ENCODE data around the gene SPRING1.

Gene SPRING1

DNA sequence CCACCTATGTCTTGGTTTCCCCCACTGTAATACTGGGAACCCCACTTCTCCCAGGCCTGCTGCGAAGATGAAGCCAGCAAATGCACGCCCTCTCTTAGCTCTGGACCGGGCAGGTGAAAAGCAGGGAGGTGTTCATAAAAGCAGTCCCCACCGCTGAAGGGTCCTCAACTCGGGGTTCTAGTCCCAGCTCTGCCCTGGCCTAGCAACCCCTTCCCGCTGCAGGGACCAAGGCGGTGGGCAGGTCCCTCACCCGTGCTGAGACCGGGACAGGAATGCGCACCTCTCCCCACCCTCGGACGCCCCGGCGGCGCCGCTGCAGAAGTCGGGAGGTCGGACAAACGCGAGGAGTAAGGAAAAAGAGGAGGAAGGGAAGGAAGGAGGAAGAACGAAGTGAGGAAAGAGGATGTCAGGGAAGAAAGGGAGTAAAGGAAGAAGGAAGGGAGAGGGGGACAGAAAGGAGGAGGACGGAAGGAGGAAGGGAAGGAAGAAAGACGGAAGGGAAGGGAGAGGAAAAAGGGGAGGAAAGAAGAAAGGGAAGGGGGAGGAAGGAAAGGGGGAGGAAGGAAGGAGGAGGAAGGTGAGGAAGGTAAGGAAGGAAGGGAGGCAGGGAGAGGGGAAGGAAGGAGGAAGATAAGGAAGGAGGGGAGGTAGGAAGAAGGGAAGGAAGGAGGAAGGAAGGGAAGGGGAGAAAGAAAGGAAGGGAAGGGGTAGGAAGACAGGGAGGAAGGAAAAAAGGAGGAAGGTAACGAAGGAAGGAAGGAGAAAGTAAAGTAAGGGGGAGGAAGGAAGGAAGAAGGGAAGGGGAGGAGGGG is 701 bp downstream of the SPRING1 start:
- no peak for DNase-seq

DNA sequence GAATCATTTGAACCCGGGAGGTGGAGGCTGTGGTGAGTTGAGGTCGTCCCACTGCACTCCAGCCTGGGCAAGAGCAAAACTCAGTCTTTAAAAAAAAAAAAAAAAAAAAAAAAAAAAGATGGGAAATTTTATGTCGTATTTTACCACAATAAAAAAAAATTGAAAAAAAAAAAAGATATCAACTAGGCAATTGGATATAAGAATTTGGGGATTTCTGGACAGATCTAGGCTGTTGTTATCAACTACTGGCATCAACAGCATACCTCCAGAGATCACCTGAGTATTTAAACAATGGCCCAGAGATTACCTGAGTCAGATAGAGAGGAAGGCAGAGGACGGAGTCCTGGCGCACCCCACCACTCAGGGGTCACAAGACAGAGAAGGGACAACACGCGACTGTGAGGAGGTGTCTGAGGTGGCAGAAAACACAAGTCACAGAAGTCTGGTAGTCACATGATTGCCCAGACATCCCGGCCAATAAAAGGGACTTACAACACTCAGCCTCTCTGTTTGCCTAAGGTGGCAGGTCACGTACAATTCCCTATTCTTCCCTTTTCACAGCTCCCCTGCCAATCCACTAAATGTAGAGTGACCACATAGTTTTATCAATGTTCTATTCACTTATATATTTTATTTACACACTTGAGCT is 1.8 kb downstream of the SPRING1 start:
- no peak for DNase-seq

DNA sequence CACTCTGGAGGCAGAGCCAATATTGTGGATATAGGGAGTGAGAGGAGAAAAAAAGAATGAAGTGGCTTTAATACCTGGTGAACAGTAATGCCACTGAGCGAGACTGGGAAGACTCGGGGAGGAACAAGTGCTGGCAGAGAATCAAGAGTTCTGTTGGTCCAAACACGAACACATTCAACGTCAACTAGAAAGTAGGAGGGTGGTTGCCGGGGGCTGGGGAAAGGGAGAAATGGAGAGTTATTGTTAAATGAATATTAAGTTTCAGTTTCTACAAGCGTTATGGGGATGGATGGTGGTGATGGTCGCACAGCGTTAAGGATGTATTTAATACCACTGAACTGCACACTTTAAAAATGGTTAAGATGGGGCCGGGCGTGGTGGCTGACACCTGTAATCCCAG is 2.8 kb downstream of the SPRING1 start:
- DNase-seq: no peak

DNA sequence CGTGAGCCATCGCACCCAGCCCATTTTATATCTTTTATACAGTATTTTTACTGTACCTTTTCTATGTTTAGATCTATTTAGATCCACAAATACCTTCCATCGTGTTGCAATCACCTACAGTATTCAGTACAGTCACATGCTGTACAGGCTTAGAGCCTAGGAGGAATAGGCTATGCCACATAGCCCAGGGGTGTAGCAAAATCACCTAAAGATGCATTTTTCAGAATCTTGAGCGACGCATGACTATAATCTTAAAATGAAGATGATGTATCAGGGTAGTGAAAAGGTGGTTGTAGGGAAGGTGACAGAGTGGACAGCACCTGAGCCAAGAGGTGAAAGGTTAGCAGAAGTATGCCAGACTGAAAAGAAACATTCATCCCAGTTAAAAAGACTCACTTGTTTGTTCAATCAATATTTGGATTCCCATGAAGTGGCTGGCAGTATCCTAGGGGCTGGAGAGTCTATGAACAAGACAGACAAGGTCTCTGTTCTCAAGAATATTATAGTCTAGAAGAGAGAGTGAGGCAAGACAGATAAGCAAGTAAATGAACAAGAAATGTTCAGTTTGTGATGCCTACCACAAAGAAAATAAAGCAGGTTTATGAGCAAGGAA is 3.6 kb downstream of the SPRING1 start:
- no peak for DNase-seq

DNA sequence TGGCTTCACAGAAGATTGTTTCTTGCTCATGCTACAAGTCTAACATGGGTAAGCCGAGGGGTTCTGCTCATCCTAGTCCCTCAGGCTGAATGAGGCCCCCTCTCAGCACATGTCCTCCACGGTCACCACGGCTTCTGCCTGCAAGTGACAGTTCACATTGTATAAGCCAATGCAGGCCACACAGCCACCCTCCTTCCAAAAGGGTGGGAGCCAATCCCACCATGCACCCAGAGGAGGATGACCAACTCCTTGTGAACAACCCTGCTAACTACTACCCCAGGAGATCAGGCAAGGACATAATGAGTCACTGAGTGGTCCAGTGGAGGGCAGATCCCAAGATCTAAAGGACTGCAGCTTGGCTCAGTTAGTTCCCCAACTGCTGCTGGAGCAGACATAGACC is 6.1 kb downstream of the SPRING1 start:
- no peak for DNase-seq

DNA sequence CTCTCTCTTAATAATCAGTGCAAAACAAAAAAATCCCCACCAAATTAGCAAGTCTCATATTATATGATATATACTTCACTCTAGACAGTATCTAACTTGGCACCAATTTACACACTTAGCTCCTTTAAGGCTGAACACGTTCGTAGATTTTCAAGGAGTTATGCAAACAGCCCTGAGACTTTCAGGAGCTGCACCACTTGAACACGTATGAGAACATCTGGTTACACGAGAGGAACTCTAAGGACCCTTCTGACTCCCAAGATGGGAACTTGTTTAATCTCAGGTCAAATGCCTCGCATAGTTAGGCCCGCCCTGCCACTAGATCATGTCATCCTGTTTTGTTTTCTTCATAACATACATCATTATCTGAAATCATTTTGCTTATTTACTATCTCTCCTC is 10.0 kb downstream of the SPRING1 start:
- DNase-seq: no peak

DNA sequence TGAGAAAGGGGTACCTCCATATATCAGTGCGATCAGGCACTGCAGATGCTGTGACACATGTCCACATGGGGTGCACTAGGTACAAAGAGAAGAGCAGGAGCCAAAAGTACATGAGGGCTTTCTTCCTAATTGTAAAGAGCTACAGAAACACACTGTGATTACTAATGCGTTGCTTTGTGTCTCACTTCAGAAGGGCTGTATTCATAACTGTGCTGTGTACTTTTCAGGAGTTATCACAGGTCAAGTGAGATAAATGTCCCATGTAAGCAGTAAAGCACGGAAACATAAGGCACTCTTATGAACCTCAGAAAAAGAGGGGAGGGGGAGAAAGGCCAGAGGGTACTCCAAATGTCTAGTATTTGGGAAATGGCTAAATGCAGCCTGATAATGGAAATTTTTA is 10.6 kb downstream of the SPRING1 start:
- no peak for DNase-seq

DNA sequence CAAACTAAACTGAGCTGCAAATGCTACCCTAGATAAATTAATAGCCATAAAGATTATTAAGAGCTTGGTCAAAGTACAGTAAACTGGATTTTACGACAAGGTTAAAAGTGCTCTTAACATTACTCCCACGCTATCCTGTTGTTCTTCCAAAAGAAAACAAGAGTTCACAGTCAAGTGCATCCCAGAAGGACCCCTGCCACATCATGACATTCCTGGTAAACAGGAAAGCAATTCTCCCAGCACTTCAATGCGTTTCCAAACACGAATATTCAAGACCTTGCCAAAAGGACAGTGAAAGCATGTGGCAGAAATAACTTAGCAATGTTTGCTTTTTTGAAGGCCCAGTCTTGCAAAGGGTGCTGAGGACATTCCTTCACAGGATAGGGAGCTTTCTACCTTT is 11.2 kb downstream of the SPRING1 start:
- DNase-seq: no peak

DNA sequence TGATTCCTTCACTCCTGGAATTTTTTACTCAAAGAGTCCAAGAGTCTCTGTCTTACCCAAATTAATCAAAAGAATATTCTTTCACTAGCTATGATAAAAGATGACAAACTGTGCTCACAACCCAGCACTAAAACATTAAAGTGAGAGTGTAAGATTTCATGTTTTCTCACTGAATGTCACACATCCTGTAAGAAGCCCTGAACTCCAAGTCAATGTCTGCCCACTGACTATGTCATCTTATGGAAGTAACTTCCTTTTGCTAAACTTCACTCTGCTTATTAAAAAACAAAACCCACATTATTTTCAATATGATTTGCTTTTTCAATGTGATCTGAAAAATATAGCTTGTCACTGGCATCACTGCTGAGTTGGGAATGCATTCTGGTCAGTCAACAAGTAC is 15.6 kb downstream of the SPRING1 start:
- DNase-seq: no peak

DNA sequence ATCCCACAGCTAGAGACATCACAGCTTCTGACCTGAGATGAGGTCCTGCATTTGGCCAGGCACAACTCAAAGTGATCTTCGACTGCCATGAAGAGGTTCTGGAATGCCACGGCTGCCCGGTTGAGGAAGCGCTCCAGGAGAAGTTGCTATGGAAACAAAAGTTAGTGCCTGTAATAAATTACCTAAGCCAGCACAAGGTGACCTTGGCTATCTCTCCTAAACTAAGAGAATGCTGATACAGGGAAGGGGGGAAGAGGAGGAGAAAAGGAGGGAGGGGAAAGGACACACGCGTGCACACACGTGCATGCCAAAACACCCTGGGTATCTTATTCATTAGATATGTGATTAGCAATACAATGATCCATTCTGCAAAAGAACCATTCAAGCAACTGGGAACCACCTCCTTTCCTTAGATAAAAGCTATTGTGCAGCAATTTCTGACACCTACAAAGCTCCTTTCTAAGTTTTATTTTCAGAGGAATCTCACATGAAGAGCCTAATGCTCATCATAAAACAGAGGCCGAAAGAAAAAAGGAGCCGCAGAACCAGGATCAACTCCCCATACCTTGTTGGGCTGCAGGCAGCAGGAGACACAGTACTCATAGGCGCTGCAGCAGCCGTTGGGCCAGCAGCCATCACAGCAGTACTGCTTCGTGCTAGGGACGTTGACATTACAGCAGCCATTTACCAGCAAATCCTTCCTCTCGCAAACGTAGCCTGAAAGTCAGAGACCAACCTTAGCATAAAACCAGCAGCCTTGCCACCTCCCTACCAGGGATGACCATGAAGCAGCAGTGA is 17.9 kb downstream of the SPRING1 start:
- no peak for DNase-seq

DNA sequence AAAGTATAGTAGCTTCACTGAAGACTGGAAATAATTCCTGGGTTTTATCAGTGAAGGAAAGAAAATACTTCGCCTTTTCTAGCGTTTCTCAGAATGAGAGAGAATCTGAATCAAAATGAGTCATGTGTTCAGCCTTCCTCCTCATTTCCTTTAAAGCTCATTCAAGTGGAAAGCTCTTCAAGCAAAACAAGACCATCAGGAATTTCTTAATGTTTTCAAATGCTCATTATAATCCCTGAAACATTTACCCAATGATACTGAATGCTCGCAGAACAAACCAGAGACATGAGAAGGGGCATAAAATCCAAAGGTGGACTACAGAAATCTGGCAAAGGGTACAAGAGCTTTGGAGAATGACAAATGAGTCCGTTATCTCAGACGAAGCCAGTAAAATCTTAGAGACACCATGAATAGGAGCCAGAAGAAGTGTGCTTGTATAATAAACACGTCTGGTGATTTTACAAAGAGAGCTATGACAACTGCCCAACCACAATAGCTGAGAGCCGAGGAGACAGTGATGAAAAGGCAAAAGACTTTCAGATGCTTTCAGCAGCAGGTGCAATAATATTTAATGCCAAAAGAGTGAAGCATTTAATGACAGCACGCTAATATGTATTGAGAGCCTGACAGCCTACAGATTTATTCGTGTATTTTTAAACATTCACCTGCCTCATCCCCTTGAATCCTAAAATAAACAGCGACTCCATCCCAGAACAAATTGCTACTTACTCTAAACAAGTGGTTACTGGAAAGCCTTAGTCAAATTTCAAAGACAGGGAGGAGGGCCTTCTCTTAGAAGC is 19.0 kb downstream of the SPRING1 start:
- DNase-seq: no peak

DNA sequence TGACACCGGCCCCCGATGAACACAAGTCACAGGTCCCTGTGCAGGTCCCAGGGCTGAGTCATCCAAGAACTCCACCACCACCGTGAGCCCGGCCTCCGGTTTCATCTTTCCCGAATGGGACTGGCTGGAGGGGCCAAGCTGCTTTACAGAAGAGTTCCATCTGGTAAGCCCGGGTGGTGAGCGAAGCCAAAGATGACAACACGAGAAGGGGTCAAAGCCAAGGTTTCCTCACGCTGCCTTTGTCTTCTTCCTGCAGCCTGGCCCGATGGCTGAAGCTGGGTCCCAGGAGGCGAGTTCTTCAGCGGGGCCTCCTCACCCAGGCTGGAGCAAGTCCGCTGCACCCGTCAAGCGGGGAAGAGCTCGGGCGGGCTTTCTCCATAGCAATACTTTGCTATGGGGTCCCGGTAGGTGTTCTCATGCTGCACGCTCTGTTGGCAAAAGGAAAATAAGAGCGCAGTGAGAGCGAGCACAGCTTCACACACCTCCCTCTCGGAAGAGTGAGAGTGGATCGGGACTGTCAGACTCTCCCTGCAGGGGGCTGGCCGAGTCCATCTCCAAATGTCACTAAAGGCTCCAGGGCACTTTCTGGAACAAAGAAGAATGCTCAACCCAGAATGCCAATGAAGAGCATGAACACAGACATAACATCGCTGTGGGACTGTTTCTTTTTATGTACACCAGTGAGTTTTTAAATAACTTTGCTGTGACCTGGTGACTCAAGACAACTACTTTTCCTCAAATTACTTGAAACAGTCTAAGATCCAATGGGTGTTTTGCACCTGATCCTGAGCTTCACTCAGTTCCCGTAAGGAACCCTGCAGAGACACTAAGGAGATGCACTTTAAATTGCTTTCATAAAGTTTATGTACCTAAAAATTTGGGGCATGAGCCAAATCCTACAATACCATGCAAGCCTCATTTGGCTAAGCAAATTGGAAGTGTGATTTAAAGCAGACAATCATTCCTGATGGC is 20.1 kb downstream of the SPRING1 start:
- DNase-seq: no peak

DNA sequence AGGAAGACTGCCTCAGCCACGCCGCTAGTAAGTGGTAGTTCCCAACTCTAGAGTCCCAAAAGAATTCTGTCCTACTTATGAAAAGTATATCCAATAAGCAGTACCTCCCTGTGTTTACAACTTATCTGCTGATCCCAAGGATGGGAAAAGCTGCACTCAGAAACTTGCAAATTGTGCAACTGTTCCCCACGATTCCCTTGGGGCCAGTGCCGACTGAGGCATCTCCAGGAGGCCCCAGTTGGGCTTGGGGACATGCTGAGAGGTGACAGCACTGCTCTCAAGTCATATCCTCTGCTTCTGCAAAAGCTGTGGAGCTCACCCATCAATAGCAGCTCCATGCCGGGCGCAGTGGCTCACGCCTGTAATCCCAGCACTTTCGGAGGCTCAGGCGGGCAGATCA is 23.7 kb downstream of the SPRING1 start:
- DNase-seq: no peak

DNA sequence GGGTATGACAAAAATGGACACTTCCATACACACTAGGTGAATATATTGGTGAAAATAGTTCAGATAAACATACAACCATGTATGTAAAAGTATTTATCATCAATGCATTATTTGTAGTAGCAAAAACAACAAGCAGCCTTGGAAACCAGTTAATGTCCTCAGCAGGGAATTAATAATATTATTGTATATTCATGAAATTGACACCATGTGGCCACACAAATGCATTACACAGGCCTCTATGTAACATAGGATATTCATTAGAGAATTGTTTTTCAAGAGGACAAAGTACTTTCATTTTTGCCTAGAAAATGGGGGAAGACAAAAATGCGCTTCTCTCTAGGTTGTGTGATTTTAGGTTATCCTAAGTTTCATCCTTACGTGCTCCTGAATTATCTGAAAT is 24.3 kb downstream of the SPRING1 start:
- DNase-seq: no peak

DNA sequence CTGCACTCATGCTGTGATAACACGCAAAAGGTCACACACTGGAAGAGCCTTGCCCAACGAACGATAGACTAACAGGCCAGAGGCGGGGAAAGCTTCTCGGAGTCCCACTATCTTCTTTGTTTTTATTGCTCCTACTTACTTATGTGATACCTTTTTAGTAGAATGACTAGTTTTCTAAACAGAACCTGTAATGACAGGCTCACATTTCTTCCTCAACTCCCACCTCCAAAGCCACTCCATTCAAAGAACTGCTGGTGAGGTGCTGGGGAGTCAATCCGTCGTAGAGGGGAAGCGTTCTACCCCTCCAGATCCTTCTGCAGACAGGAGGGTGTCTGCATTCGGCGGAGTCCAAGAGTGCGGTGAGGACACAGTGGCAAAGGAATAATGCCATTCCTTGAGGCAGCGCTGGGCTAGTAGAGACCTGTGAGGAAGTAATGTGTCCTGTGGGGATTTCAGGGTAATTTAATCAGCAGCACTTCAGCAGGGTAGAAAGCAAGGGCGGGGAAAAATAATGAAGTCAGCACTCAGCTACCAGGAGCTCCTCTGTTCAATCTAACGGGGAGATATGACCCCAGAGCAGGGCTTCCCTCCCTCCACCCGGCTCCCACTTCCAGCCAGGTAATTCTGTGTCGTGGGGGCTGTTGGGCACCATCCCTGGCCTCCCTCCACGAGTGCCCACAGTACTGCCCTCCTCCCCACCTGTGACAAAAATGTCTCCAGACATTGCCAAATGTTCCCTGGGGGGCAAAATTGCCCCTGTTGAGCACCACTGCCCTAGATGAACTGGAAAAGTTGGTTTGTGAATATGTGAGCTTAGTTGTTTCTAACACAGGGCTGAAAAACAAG is 25.2 kb downstream of the SPRING1 start:
- no peak for DNase-seq

DNA sequence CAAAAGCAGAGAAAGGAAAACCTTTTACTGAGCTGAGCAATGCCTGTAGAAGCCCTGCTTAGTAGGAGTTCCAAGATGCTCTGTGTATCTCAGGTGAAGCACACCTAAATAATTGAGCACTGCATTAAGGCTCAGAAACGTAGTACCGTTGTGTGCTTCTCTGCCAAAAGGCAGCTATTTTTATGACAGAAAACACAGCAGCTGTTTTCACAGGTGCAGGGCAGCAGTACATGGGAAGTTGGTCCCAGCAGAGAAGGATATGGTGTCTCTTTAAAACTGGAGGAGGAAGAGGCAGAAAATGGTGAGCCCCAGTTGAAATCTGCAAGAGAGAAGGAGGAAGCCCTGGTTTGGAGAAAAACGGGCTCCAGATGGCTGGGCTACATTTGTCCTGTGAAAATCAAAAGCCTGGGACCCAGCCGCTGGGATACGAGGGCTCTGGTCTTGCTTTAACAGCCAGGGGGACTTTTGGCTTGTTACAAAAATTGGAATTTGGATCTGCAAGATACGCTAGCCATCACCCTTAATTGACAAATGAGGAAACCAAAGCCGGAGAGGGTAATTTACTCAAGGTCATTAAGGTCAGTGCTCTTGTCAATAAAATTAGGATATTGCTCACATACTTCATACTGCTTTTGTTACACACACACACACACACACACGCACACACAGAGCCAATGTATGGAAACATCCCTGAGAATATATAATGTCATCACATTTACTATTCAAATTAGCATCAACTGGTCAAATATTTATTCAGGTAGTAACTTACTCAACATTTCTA is 27.3 kb downstream of the SPRING1 start:
- no peak for DNase-seq

DNA sequence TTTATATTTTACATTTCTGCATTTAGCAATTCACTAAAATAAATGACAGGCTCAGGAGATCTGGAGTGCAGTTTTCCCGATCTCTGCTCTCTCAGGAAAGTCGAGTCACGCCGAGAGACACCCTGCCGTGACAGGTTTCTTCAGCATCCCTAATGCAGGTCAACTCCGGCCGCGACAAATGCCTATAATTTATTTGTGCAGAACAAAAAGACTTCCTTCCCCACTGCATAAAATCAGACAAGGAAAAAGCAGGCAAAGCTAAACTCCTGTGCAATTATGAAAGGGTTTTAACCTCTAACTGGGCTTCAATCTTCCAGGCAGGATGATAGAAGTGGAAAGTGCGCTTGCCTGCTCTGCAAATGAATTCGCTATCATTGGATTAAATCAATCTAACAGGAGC is 28.1 kb downstream of the SPRING1 start:
- DNase-seq: no peak

DNA sequence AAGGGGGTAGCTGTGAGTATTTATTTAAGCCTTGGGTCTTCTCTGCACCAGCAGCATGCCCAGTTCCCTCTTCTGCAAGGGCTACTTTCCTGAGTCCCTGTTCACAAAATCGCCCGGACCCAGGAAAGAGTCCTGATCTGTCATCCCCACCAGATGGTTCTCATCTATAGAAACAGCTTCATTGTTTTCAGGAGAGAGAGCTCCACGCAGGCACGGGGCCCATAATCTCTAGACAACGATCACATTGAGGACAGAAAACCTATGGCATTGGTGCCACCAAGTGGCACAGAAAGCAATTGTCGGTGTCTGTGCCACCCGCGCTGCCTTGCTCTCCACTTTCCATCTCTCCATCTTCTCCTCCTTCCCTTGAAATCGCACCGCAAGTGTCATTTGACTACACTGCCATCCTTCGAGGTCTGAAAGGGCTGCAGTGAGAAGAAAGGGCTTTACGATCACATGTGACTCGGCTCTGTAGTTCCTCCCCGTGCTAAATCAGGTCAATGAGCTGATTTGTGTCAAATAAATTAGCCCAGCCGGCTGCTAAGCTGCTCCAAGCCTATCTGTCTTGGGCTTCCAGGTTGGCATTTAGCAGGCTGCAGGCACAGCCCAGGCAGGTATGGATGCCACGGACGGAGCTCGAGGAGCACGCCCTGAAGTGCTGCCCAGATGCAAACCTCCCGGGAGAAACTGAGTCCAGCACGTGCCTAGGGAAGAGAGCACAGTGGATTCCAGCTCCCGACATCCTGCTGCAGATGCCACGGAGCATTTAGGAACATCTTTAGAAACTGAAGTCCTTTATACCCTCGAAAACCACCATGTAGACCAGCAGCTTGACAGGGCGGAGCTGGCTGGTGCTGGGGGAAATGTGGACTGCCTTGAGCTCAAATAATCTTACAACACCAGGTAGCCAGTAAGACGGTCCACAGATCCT is 28.8 kb downstream of the SPRING1 start:
- DNase-seq: peak; percentile 69 to 79

Measured in Kasumi-1 (cell line).